H1 (cell line): ENCODE measurements around the gene AIG1. TPM values are rescaled to one million over a fixed set of nuclear protein-coding genes. Genes with fewer than 3 reads are reported as not detected.

Source experiments
- CTCF ChIA-PET: fragments of 300-600 bp; sonication (Branson Sonifier 250); formaldehyde crosslinking; loops from one replicate; lab custom pipeline; 2021; ENCODE audit not compliant: partially characterized antibody; lab: Charles Lee
- POLR2A ChIA-PET: fragments of 300-600 bp; sonication (Branson Sonifier 250); formaldehyde crosslinking; loops from one replicate; lab custom pipeline; 2021; ENCODE audit warnings: inconsistent platforms; ENCODE audit not compliant: partially characterized antibody; lab: Charles Lee
- DNase-seq, 2 experiments: peaks; one replicate each; pipeline versions ENCODE4 v3.0.0 to v3.0.0-alpha.2; 2010 to 2022; ENCODE audit warnings: low spot score in 2 of 2, low read depth in 1 of 2, mixed read lengths in 1 of 2
- FAIRE-seq: peaks from 2 replicates; lab custom pipeline; 2011; peaks lifted over from hg19 to GRCh38; lab: Jason Lieb, UNC
- H2AFZ ChIP-seq: 2 replicates; pipeline ENCODE4 v1.8.1; 2012; ENCODE audit warnings: low read length, inconsistent platforms
- H2AK5ac ChIP-seq: 2 replicates; pipeline ENCODE4 v1.6.1; 2013; ENCODE audit warnings: low read depth, low read length
- H2BK120ac ChIP-seq: replicated peaks from 2 replicates; pipeline ENCODE3; 2013; ENCODE audit warnings: low read depth, low read length, inconsistent platforms
- H2BK12ac ChIP-seq: 2 replicates; pipeline ENCODE4 v1.6.1; 2013; ENCODE audit warnings: low read depth, low read length
- H2BK15ac ChIP-seq: 2 replicates; pipeline ENCODE4 v1.6.1; 2013; ENCODE audit warnings: low read length
- H2BK20ac ChIP-seq: 2 replicates; pipeline ENCODE4 v1.6.1; 2013; ENCODE audit warnings: low read length
- H2BK5ac ChIP-seq: 2 replicates; pipeline ENCODE4 v1.6.1; 2013; ENCODE audit warnings: low read depth, low read length
- H3K14ac ChIP-seq: 2 replicates; pipeline ENCODE4 v1.6.1; 2013; ENCODE audit warnings: inconsistent platforms; ENCODE audit not compliant: insufficient read length
- H3K18ac ChIP-seq: 2 replicates; pipeline ENCODE4 v1.6.1; 2013; ENCODE audit warnings: low read length; ENCODE audit errors: extremely low read depth
- H3K23ac ChIP-seq: 2 replicates; pipeline ENCODE4 v1.6.1; 2013; ENCODE audit warnings: inconsistent platforms; ENCODE audit not compliant: insufficient read length
- H3K23me2 ChIP-seq: 2 replicates; pipeline ENCODE4 v1.6.1; 2013; ENCODE audit warnings: low read depth, low read length
- H3K27ac ChIP-seq: 2 replicates; pipeline ENCODE4 v1.6.1; 2011; ENCODE audit warnings: low read depth, low read length, inconsistent platforms
- H3K27me3 ChIP-seq, 4 experiments: replicated peaks in 1 of 4; 1 replicate in 1 of 4; 2 replicates in 3 of 4; pipeline versions ENCODE4 v1.6.1 to v1.8.1; 2011 to 2013; ENCODE audit warnings: low read length in 3 of 4, mild to moderate bottlenecking in 3 of 4, inconsistent platforms in 2 of 4, mixed read lengths in 2 of 4, moderate library complexity in 1 of 4; ENCODE audit not compliant: control insufficient read depth in 3 of 4, insufficient read depth in 3 of 4; ENCODE audit errors: extremely low read depth in 1 of 4
- H3K36me3 ChIP-seq, 4 experiments: 2 replicates each; pipeline versions ENCODE4 v1.6.1 to v1.8.1; 2011 to 2013; ENCODE audit warnings: mild to moderate bottlenecking in 4 of 4, low read length in 3 of 4, moderate library complexity in 2 of 4, control low read depth in 1 of 4, inconsistent platforms in 1 of 4; ENCODE audit not compliant: insufficient read depth in 4 of 4, control insufficient read depth in 2 of 4
- H3K4ac ChIP-seq: replicated peaks from 2 replicates; pipeline ENCODE3; 2013; ENCODE audit warnings: low read length, low read depth, mixed read lengths, inconsistent platforms; ENCODE audit not compliant: insufficient read length
- H3K4me1 ChIP-seq, 4 experiments: replicated peaks in 1 of 4; 1 replicate in 1 of 4; 2 replicates in 3 of 4; pipeline versions ENCODE4 v1.6.1 to v1.8.1; 2011 to 2013; ENCODE audit warnings: low read length in 3 of 4, inconsistent platforms in 2 of 4, mixed read lengths in 1 of 4; ENCODE audit not compliant: insufficient read depth in 4 of 4, control insufficient read depth in 3 of 4
- H3K4me2 ChIP-seq, 2 experiments: 2 replicates each; pipeline versions ENCODE4 v1.6.1 to v1.8.1; 2011 to 2013; ENCODE audit warnings: low read depth in 2 of 2, low read length in 2 of 2, control low read depth in 1 of 2, inconsistent platforms in 1 of 2, mild to moderate bottlenecking in 1 of 2; ENCODE audit not compliant: insufficient read depth in 1 of 2
- H3K4me3 ChIP-seq, 4 experiments: fragments of 200-600, 300-600 bp in 1 of 4; sonication (generic), shearing (Covaris generic), sonication (Bioruptor Twin) in 1 of 4; 2 replicates each; pipeline versions ENCODE4 v1.5.1 to v1.8.1; 2011 to 2016; ENCODE audit warnings: low read length in 4 of 4, low read depth in 3 of 4, control low read depth in 2 of 4, inconsistent platforms in 2 of 4, mild to moderate bottlenecking in 2 of 4, mixed read lengths in 1 of 4, moderate library complexity in 1 of 4; ENCODE audit not compliant: insufficient read depth in 2 of 4; ENCODE audit errors: extremely low read depth in 1 of 4
- H3K56ac ChIP-seq: replicated peaks from 2 replicates; pipeline ENCODE3; 2013; ENCODE audit warnings: low read depth, mild to moderate bottlenecking, mixed read lengths, low read length, inconsistent platforms; ENCODE audit not compliant: insufficient read length
- H3K79me1 ChIP-seq: 2 replicates; pipeline ENCODE4 v1.6.1; 2013; ENCODE audit warnings: low read depth, low read length, control low read depth
- H3K79me2 ChIP-seq, 2 experiments: 2 replicates each; pipeline versions ENCODE4 v1.6.1 to v1.8.1; 2012 to 2013; ENCODE audit warnings: low read length in 2 of 2, mild to moderate bottlenecking in 2 of 2, inconsistent platforms in 1 of 2; ENCODE audit not compliant: insufficient read depth in 2 of 2, control insufficient read depth in 1 of 2
- H3K9ac ChIP-seq, 4 experiments: replicated peaks in 1 of 4; 1 replicate in 1 of 4; 2 replicates in 3 of 4; pipeline versions ENCODE4 v1.6.1 to v1.8.1; 2011 to 2013; ENCODE audit warnings: low read depth in 3 of 4, low read length in 3 of 4, control low read depth in 2 of 4, mild to moderate bottlenecking in 2 of 4, moderate library complexity in 2 of 4, inconsistent platforms in 1 of 4; ENCODE audit errors: extremely low read depth in 1 of 4
- H3K9me3 ChIP-seq, 2 experiments: 2 replicates each; pipeline versions ENCODE4 v1.6.1 to v1.8.1; 2012 to 2013; ENCODE audit warnings: mild to moderate bottlenecking in 2 of 2, moderate library complexity in 2 of 2, control low read depth in 1 of 2, inconsistent platforms in 1 of 2, low read depth in 1 of 2, low read length in 1 of 2, mixed read lengths in 1 of 2; ENCODE audit not compliant: insufficient read depth in 2 of 2
- H4K20me1 ChIP-seq, 2 experiments: replicated peaks in 1 of 2; 2 replicates each; pipeline versions ENCODE3 to v1.8.1; 2011 to 2013; ENCODE audit warnings: inconsistent platforms in 2 of 2, low read length in 2 of 2, mild to moderate bottlenecking in 1 of 2; ENCODE audit not compliant: insufficient read depth in 2 of 2, control insufficient read depth in 1 of 2
- H4K5ac ChIP-seq: 2 replicates; pipeline ENCODE4 v1.6.1; 2013; ENCODE audit warnings: low read length, low read depth, mixed read lengths, inconsistent platforms; ENCODE audit not compliant: insufficient read length
- H4K8ac ChIP-seq: 2 replicates; pipeline ENCODE4 v1.8.0; 2013; ENCODE audit warnings: mild to moderate bottlenecking, moderate library complexity, low read length, inconsistent platforms; ENCODE audit not compliant: insufficient read depth; ENCODE audit errors: extremely low read depth
- H4K91ac ChIP-seq: replicated peaks from 2 replicates; pipeline ENCODE3; 2013; ENCODE audit warnings: low read length, mixed read lengths, inconsistent platforms; ENCODE audit not compliant: insufficient read length
- CBX5 ChIP-seq: fragments of 300-800, 300-1000 bp; sonication (generic); IDR thresholded peaks from 2 replicates; pipeline ENCODE4 v1.7.1; 2016; ENCODE audit warnings: antibody characterized with exemption, low read length, low read depth
- CBX8 ChIP-seq: fragments of 300-800, 300-1000 bp; sonication (generic); IDR thresholded peaks from 2 replicates; pipeline ENCODE4 v1.7.1; 2016; ENCODE audit warnings: low read depth, low read length, borderline replicate concordance
- EP300 ChIP-seq, 2 experiments: IDR thresholded peaks; 1 replicate in 1 of 2; 2 replicates in 1 of 2; pipeline ENCODE4 v1.6.1; 2011 to 2012; ENCODE audit warnings: low read depth in 2 of 2, low read length in 2 of 2, mild to moderate bottlenecking in 2 of 2, borderline replicate concordance in 1 of 2, inconsistent platforms in 1 of 2, moderate library complexity in 1 of 2
- KDM5A ChIP-seq: fragments of 200-600 bp; IDR thresholded peaks from 2 replicates; pipeline ENCODE4 v1.7.1; 2012; ENCODE audit warnings: mild to moderate bottlenecking, low read length, inconsistent platforms, mixed read lengths
- MAFK ChIP-seq: IDR thresholded peaks from 2 replicates; pipeline ENCODE4 v1.6.1; 2012; ENCODE audit warnings: low read depth, mild to moderate bottlenecking, improper control_type of control experiment, low read length
- NANOG ChIP-seq: IDR thresholded peaks from 2 replicates; pipeline ENCODE4 v1.6.1; 2011; ENCODE audit warnings: low read length, low read depth, mild to moderate bottlenecking, inconsistent platforms; ENCODE audit not compliant: insufficient read depth, poor library complexity, severe bottlenecking
- NRF1 ChIP-seq: IDR thresholded peaks from 2 replicates; pipeline ENCODE4 v1.6.1; 2011; ENCODE audit warnings: mild to moderate bottlenecking, low read depth, low read length, improper control_type of control experiment
- POLR2A ChIP-seq, 2 experiments: IDR thresholded peaks; 1 replicate in 1 of 2; 2 replicates in 1 of 2; pipeline ENCODE4 v1.6.1; 2011; ENCODE audit warnings: low read depth in 2 of 2, low read length in 2 of 2, mild to moderate bottlenecking in 2 of 2; ENCODE audit errors: control extremely low read depth in 1 of 2
- RFX5 ChIP-seq: IDR thresholded peaks from 2 replicates; pipeline ENCODE4 v1.6.1; 2011; ENCODE audit warnings: low read depth, low read length, improper control_type of control experiment, borderline replicate concordance
- RNF2 ChIP-seq: fragments of 200-900, 300-1000 bp; sonication (generic); IDR thresholded peaks from 2 replicates; pipeline ENCODE4 v1.7.1; 2016; ENCODE audit warnings: borderline replicate concordance, low read depth, mild to moderate bottlenecking, antibody characterized with exemption, low read length; ENCODE audit not compliant: poor library complexity, severe bottlenecking; ENCODE audit errors: missing control alignments
- TAF1 ChIP-seq: IDR thresholded peaks from 2 replicates; pipeline ENCODE4 v1.6.1; 2011; ENCODE audit warnings: mild to moderate bottlenecking, low read depth, low read length
- YY1 ChIP-seq: IDR thresholded peaks from 2 replicates; pipeline ENCODE4 v1.6.1; 2011; ENCODE audit warnings: low read depth, mild to moderate bottlenecking, low read length
- ZNF274 ChIP-seq: IDR thresholded peaks from 2 replicates; pipeline ENCODE4 v1.7.0; 2012; ENCODE audit warnings: low read length, borderline replicate concordance; ENCODE audit errors: extremely low read depth
- WGBS, 2 experiments: shearing (Covaris generic) in 1 of 2; methylation state at CpG; one replicate each; pipeline versions ENCODE4 v1.1.6 to v1.1.7; 2013 to 2015; ENCODE audit warnings: low lambda C conversion rate in 2 of 2, mixed read lengths in 2 of 2, inconsistent platforms in 1 of 2, low coverage in 1 of 2, missing lambda C conversion rate in 1 of 2; ENCODE audit not compliant: insufficient replicate concordance in 2 of 2, insufficient coverage in 1 of 2, insufficient read length in 1 of 2; ENCODE audit errors: extremely low coverage in 1 of 2, missing lambda C conversion rate in 1 of 2; 5-methylcytosine and 5-hydroxymethylcytosine counted together
- polyA plus RNA-seq, 7 experiments: library from polyadenylated mRNA; depleted of rRNA in 3 of 7; stranded (reverse) in 5 of 7; unstranded in 2 of 7; fragments of >200 nt in 5 of 7; fragments of 200-250 nt in 2 of 7; gene quantifications; 1 replicate in 5 of 7; 2 replicates in 1 of 7; 4 replicates in 1 of 7; pipeline versions ENCODE4 v1.2.1 to v1.2.3, GENCODE V29; 2011 to 2013; ENCODE audit warnings: missing spikeins in 2 of 7, mixed read lengths in 2 of 7
- total RNA-seq: library from RNA; stranded (reverse); fragmentation: NEBNext Ultra II Directional; extraction: Animal tissue kit (Norgen Biotek cat#: 25700); gene quantifications from 2 replicates; pipeline ENCODE4 v1.2.1, GENCODE V29; 2021

The AIG1 gene
- total and polyA plus RNA-seq, 2 of the 8 experiments (the other 6 are each of a cell fraction or from before 2014, with no cell fraction given), result 56.6 to 58.4 TPM

DNA sequence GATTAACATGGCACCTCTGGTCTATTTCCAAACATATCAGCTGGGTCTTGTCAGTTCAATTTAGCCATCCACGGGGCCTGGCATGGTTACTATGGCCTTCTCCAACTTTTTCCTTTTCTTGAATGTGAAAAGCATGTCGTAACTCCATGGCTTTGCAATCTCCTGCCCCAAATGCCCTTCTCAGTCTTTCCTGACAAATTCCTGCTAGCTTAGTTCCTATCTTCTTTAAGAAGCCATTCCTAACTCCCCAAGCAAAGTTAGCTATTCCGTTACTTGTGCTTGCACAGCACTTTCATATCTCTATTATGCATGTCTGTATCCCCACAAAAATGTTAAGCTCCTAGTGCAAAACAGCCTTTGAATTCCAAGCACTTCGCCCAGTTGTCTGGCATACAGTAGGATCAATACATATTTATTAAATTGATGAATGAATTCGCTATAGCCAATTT lies 105.6 kb downstream of the AIG1 start:
- H4K5ac ChIP-seq, result no peak overlapping the region
- H2BK12ac ChIP-seq, result no peak overlapping the region
- H3K4me3 ChIP-seq, result no peak overlapping the region
- no peak overlapping the region for H3K18ac ChIP-seq
- peaks cover 0 to 8% (median 0%) of the 10 kb centered on the region in 4 experiments; a peak in 2 of 8 replicates for H3K36me3 ChIP-seq
- TF ChIP-seq RNF2, result no peak
- no peak for TF ChIP-seq NANOG
- TF ChIP-seq MAFK, result no peak
- TF ChIP-seq ZNF274, result no peak
- TF ChIP-seq RFX5, result no peak
- TF ChIP-seq TAF1, result no peak
- TF ChIP-seq POLR2A (IDR thresholded peaks at IDR 0.05; ENCODE audit: control extremely low read depth in 1 of 2, low read depth in 2 of 2, low read length in 2 of 2), result no peak
- no peak for TF ChIP-seq NRF1
- TF ChIP-seq CBX5, result no peak
- TF ChIP-seq YY1, result no peak
- TF ChIP-seq EP300 (IDR thresholded peaks at IDR 0.05; ENCODE audit: borderline replicate concordance in 1 of 2, low read depth in 2 of 2, low read length in 2 of 2), result no peak
- no peak for TF ChIP-seq KDM5A
- TF ChIP-seq CBX8, result no peak
- TF ChIP-seq, all 59 proteins: peak for 0
- 89% methylated on average over 5 of the region's 5 CpGs; no CpG with 5 or more reads in 1 of the 2 experiments for WGBS, 2 experiments
- Histone ChIP-seq H3K79me2 (no peaks in the 10 kb centered on the region), H3K9me3 (no peaks in the 10 kb centered on the region), H3K4me1 (no peaks in the 10 kb centered on the region), H3K56ac (no peak overlapping the region), H3K79me1 (no peaks in the 10 kb centered on the region), H2BK120ac (no peak overlapping the region), H3K9ac (no peak overlapping the region), H2BK5ac (no peak overlapping the region), H4K20me1 (no peaks in the 10 kb centered on the region), H2BK15ac (no peak overlapping the region), H3K14ac (no peak overlapping the region), H3K23ac (no peak overlapping the region), H3K23me2 (no peaks in the 10 kb centered on the region), H3K27ac (no peak overlapping the region), H3K4ac (no peak overlapping the region), H3K4me2 (no peak overlapping the region), H4K8ac (no peak overlapping the region), H2AFZ (no peak overlapping the region), H3K27me3 (no peaks in the 10 kb centered on the region), H2BK20ac (no peak overlapping the region), H2AK5ac (no peak overlapping the region), H4K91ac (no peak overlapping the region)
- no peak for DNase-seq
- ChIA-PET POLR2A (no interaction called here), CTCF (interaction anchor here (1.3 to 1.9 kb wide), 3 partner anchors 9 to 261 kb away, joined by 3 to 16 read pairs (median 4); no protein-coding TSS in a partner anchor)
- FAIRE-seq, result no peak
